ENCODE measurements around the gene NLRX1.

NLRX1 gene

GRCh38 chr11:119168471-119169281 is at the start of gene NLRX1:
Gene NLRX1 (plus strand): TSS chr11:119168725. CDS start chr11:119171404, 2,679 bp downstream.
- Histone ChIP-seq H3K36me3 (peaks cover 0 to 6% (median under 1%) of the 10 kb centered on the region in 11 experiments; a peak in 4 of 22 replicates), H3K27me3 (no peaks in the 10 kb centered on the region), H4K20me1 (no peaks in the 10 kb centered on the region), H3K4me1 (peaks cover 32 to 50% (median 42%) of the 10 kb centered on the region in 10 experiments), H3K4me2 (peak within 1 kb of the TSS; percentile 87 to 97 (median 92)), H3K9me3 (replicated peaks in 1 of 11) (no peaks in the 10 kb centered on the region), H3K4me3 (peak within 1 kb of the TSS; percentile 71 to 89 (median 80)), H3K27ac (peak within 1 kb of the TSS; percentile 85 to 97 (median 93)), H3K9ac (peak within 1 kb of the TSS; percentile 91 to 97 (median 94))
- no peak for TF ChIP-seq Cebpa-rat (IDR thresholded peaks at IDR 0.05)

GRCh38 chr11:119118946-119119345 is 49.6 kb upstream of the NLRX1 start:
- Histone ChIP-seq H3K27me3 (no peaks in the 10 kb centered on the region), H3K36me3 (peaks cover 32 to 51% (median 45%) of the 10 kb centered on the region in 11 experiments), H3K9me3 (replicated peaks in 1 of 11) (no peaks in the 10 kb centered on the region), H3K4me3 (no peak overlapping the region), H4K20me1 (peaks cover 0 to 20% (median 11%) of the 10 kb centered on the region in 11 experiments; a peak in 13 of 22 replicates), H3K27ac (no peak overlapping the region), H3K4me1 (peaks cover 24 to 45% (median 33%) of the 10 kb centered on the region in 10 experiments), H3K4me2 (no peak overlapping the region), H3K9ac (no peak overlapping the region)
- TF ChIP-seq Cebpa-rat (IDR thresholded peaks at IDR 0.05): no peak

DNA sequence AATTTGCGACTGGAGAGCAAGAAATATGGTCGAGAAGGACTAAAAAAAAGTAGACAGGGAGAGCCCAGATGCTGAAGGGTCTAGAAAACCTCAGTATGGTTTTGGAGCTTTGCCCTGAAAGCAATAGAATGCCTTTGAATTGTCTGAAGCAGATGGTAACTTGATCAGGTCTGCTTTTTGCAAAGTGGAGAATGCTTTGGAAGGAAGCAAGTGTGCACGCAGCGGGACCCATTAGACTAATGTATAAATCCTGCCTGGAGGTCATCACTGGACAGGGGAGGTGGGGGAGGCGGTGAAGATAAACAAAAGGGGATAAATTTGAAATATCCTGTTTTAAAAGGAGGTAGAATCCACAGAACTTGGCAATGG is 47.9 kb upstream of the NLRX1 start:
- peak overlapping the region; percentile 71 to 96 (median 83) for H3K4me2 ChIP-seq
- peak overlapping the region; percentile 55 to 79 (median 67); a peak in 21 of 22 replicates for H3K27ac ChIP-seq
- peaks cover 0 to 20% (median 11%) of the 10 kb centered on the region in 11 experiments; a peak in 13 of 22 replicates for H4K20me1 ChIP-seq

GRCh38 chr11:119121008-119121810 is 47.3 kb upstream of the NLRX1 start, which contains the start of gene HINFP:
Gene HINFP (plus strand): TSS chr11:119121580. CDS start chr11:119126945, 5,365 bp downstream.
- Histone ChIP-seq H3K4me2 (peak within 1 kb of the TSS; percentile 90 to 98 (median 92)), H3K9ac (peak within 1 kb of the TSS; percentile 76 to 91 (median 84)), H3K4me3 (peak within 1 kb of the TSS; percentile 77 to 96 (median 87)), H3K4me1 (peaks cover 20 to 28% (median 24%) of the 10 kb centered on the region in 10 experiments), H3K9me3 (replicated peaks in 1 of 11) (no peaks in the 10 kb centered on the region), H3K27me3 (no peaks in the 10 kb centered on the region), H4K20me1 (peaks cover 0 to 20% (median 11%) of the 10 kb centered on the region in 11 experiments; a peak in 13 of 22 replicates), H3K36me3 (peaks cover 29 to 49% (median 43%) of the 10 kb centered on the region in 11 experiments), H3K27ac (peak within 1 kb of the TSS; percentile 55 to 79 (median 73); a peak in 21 of 22 replicates)
- TF ChIP-seq Cebpa-rat (IDR thresholded peaks at IDR 0.05): no peak

More for the DNA sequence above, 47.9 kb upstream of the NLRX1 start:
- peak overlapping the region; percentile 60 to 81 (median 70) for H3K9ac ChIP-seq
- H3K36me3 ChIP-seq: peaks cover 31 to 49% (median 46%) of the 10 kb centered on the region in 11 experiments
- H3K4me1 ChIP-seq: peaks cover 20 to 33% (median 26%) of the 10 kb centered on the region in 10 experiments
- H3K4me3 ChIP-seq: peak overlapping the region; percentile 55 to 96 (median 84)
- H3K27me3 ChIP-seq: no peaks in the 10 kb centered on the region
- TF ChIP-seq Cebpa-rat (IDR thresholded peaks at IDR 0.05): no peak
- H3K9me3 ChIP-seq (replicated peaks in 1 of 11): no peaks in the 10 kb centered on the region

GRCh38 chr11:119121811-119122124 is 46.8 kb upstream of the NLRX1 start:
- no peaks in the 10 kb centered on the region for H3K27me3 ChIP-seq
- H4K20me1 ChIP-seq: peaks cover 0 to 23% (median 11%) of the 10 kb centered on the region in 11 experiments; a peak in 14 of 22 replicates
- no peaks in the 10 kb centered on the region for H3K9me3 ChIP-seq (replicated peaks in 1 of 11)
- H3K4me3 ChIP-seq: peak overlapping the region; percentile 77 to 96 (median 87)
- peak overlapping the region; percentile 81 to 98 (median 92) for H3K4me2 ChIP-seq
- H3K9ac ChIP-seq: peak overlapping the region; percentile 76 to 91 (median 84)
- H3K27ac ChIP-seq: peak overlapping the region; percentile 25 to 79 (median 66); a peak in 21 of 22 replicates
- H3K4me1 ChIP-seq: peaks cover 25 to 33% (median 28%) of the 10 kb centered on the region in 10 experiments
- peaks cover 24 to 43% (median 37%) of the 10 kb centered on the region in 11 experiments for H3K36me3 ChIP-seq
- no peak for TF ChIP-seq Cebpa-rat (IDR thresholded peaks at IDR 0.05)

- H3K4me2 ChIP-seq: no peak overlapping the region
- peaks cover 0 to 30% (median 11%) of the 10 kb centered on the region in 11 experiments; a peak in 15 of 22 replicates for H4K20me1 ChIP-seq
- no peaks in the 10 kb centered on the region for H3K9me3 ChIP-seq (replicated peaks in 1 of 11)
- TF ChIP-seq Cebpa-rat (IDR thresholded peaks at IDR 0.05): no peak
- no peak overlapping the region for H3K9ac ChIP-seq
- H3K4me1 ChIP-seq: peaks cover 22 to 30% (median 25%) of the 10 kb centered on the region in 10 experiments
- no peak overlapping the region for H3K4me3 ChIP-seq
- no peaks in the 10 kb centered on the region for H3K27me3 ChIP-seq
- no peak overlapping the region for H3K27ac ChIP-seq
- peaks cover 37 to 64% (median 57%) of the 10 kb centered on the region in 11 experiments for H3K36me3 ChIP-seq
Measured at GRCh38 chr11:119125821-119126220, 42.7 kb upstream of the NLRX1 start.

- Histone ChIP-seq H3K4me3 (no peak overlapping the region), H3K4me2 (peak overlapping the region; percentile 45 to 74 (median 63)), H3K27me3 (no peaks in the 10 kb centered on the region), H4K20me1 (peaks cover 0 to 29% (median 11%) of the 10 kb centered on the region in 11 experiments; a peak in 15 of 22 replicates), H3K36me3 (peaks cover 46 to 74% (median 67%) of the 10 kb centered on the region in 11 experiments), H3K4me1 (peaks cover 20 to 27% (median 23%) of the 10 kb centered on the region in 10 experiments), H3K9me3 (replicated peaks in 1 of 11) (no peaks in the 10 kb centered on the region), H3K9ac (no peak overlapping the region; a peak in 1 of 22 replicates), H3K27ac (no peak overlapping the region)
- no peak for TF ChIP-seq Cebpa-rat (IDR thresholded peaks at IDR 0.05)
Measured at GRCh38 chr11:119126675-119127268, 41.8 kb upstream of the NLRX1 start.

- Histone ChIP-seq H3K36me3 (peaks cover 58 to 90% (median 83%) of the 10 kb centered on the region in 11 experiments), H4K20me1 (peaks cover 0 to 11% (median 0%) of the 10 kb centered on the region in 11 experiments; a peak in 5 of 22 replicates), H3K4me1 (peaks cover 7 to 14% (median 11%) of the 10 kb centered on the region in 10 experiments), H3K27me3 (no peaks in the 10 kb centered on the region), H3K9ac (no peak overlapping the region; a peak in 1 of 22 replicates), H3K27ac (no peak overlapping the region), H3K4me3 (no peak overlapping the region), H3K9me3 (replicated peaks in 1 of 11) (no peaks in the 10 kb centered on the region), H3K4me2 (no peak overlapping the region)
- TF ChIP-seq Cebpa-rat (IDR thresholded peaks at IDR 0.05): no peak
Measured at GRCh38 chr11:119130662-119131061, 37.9 kb upstream of the NLRX1 start.
